Liver (tissue), 9 donors: ENCODE results near the gene CERT1. TPM values are rescaled to one million over a fixed set of nuclear protein-coding genes. Genes with fewer than 3 reads are reported as not detected.

ENCODE experiments used
- DNase-seq: peaks from one replicate; pipeline ENCODE4 v3.0.0-alpha.2; 2017; ENCODE audit warnings: low spot score
- H3K27ac ChIP-seq, 2 donors: one replicate each; pipeline ENCODE4 v1.7.0; 2013; ENCODE audit warnings: inconsistent platforms in 2 of 2, low read length in 2 of 2, control low read depth in 1 of 2, low read depth in 1 of 2, mild to moderate bottlenecking in 1 of 2
- H3K27me3 ChIP-seq, 4 donors: one replicate each; pipeline versions ENCODE4 v1.6.1 to v1.7.0; 2013; ENCODE audit warnings: low read length in 3 of 4, inconsistent platforms in 1 of 4, mild to moderate bottlenecking in 1 of 4, moderate library complexity in 1 of 4; ENCODE audit not compliant: control insufficient read depth in 4 of 4, insufficient read depth in 4 of 4
- H3K36me3 ChIP-seq, 4 donors: one replicate each; pipeline versions ENCODE4 v1.6.1 to v1.7.0; 2013; ENCODE audit warnings: low read length in 3 of 4, mild to moderate bottlenecking in 3 of 4, low read depth in 1 of 4, moderate library complexity in 1 of 4; ENCODE audit not compliant: control insufficient read depth in 4 of 4, insufficient read depth in 3 of 4
- H3K4me1 ChIP-seq, 4 donors: one replicate each; pipeline versions ENCODE4 v1.6.1 to v1.7.0; 2013; ENCODE audit warnings: low read length in 3 of 4, mild to moderate bottlenecking in 3 of 4, moderate library complexity in 1 of 4; ENCODE audit not compliant: control insufficient read depth in 4 of 4, insufficient read depth in 4 of 4
- H3K4me3 ChIP-seq, 3 donors: one replicate each; pipeline versions ENCODE4 v1.6.1 to v1.7.0; 2013; ENCODE audit warnings: low read length in 3 of 3, control low read depth in 1 of 3, low read depth in 1 of 3, mild to moderate bottlenecking in 1 of 3
- H3K9ac ChIP-seq, 2 donors: one replicate each; pipeline ENCODE4 v1.7.0; 2013; ENCODE audit warnings: low read length in 2 of 2, mild to moderate bottlenecking in 2 of 2, moderate library complexity in 2 of 2, control low read depth in 1 of 2, low read depth in 1 of 2
- H3K9me3 ChIP-seq, 4 donors: one replicate each; pipeline versions ENCODE4 v1.6.1 to v1.7.0; 2013; ENCODE audit warnings: low read length in 3 of 4; ENCODE audit not compliant: control insufficient read depth in 4 of 4
- ATF3 ChIP-seq: IDR thresholded peaks from 2 replicates; pipeline ENCODE4 v1.6.1; 2016; ENCODE audit warnings: antibody characterized with exemption
- EGR1 ChIP-seq, 2 donors: IDR thresholded peaks; 2 replicates each; pipeline ENCODE4 v1.6.1; 2016 to 2018; ENCODE audit warnings: antibody characterized with exemption in 2 of 2, low read depth in 2 of 2
- FOXA1 ChIP-seq: IDR thresholded peaks from 2 replicates; pipeline ENCODE4 v1.6.1; 2016; ENCODE audit warnings: antibody characterized with exemption
- HNF4G ChIP-seq: IDR thresholded peaks from 2 replicates; pipeline ENCODE4 v1.6.1; 2016; ENCODE audit warnings: antibody characterized with exemption
- NR2F2 ChIP-seq: IDR thresholded peaks from 2 replicates; pipeline ENCODE4 v1.6.1; 2016; ENCODE audit warnings: antibody characterized with exemption
- RXRA ChIP-seq, 2 donors: IDR thresholded peaks; 2 replicates each; pipeline ENCODE4 v1.6.1; 2017 to 2018; ENCODE audit warnings: antibody characterized with exemption in 2 of 2, mild to moderate bottlenecking in 1 of 2
- TAF1 ChIP-seq: conservative IDR thresholded peaks from 2 replicates; pipeline ENCODE4 v1.6.1; 2016; ENCODE audit warnings: antibody characterized with exemption, mild to moderate bottlenecking
- YY1 ChIP-seq: IDR thresholded peaks from 2 replicates; pipeline ENCODE4 v1.6.1; 2016; ENCODE audit warnings: antibody characterized with exemption, mild to moderate bottlenecking
- ZBTB33 ChIP-seq: IDR thresholded peaks from 2 replicates; pipeline ENCODE4 v1.6.1; 2016; ENCODE audit warnings: antibody characterized with exemption
- WGBS: extraction: QIAGEN DNeasy Blood & Tissue Kit; methylation state at CpG from one replicate; pipeline ENCODE4 v1.1.7; 2013; 5-methylcytosine and 5-hydroxymethylcytosine counted together
- polyA plus RNA-seq, 2 donors: library from polyadenylated mRNA; stranded (reverse) in 1 of 2; unstranded in 1 of 2; fragments of 200-250 nt in 1 of 2; fragments of >200 nt in 1 of 2; fragmentation: Nextera tagmentation in 1 of 2; extraction: Ambion mirVana in 1 of 2; gene quantifications; one replicate each; pipeline versions ENCODE4 v1.2.1 to v1.2.3, GENCODE V29; 2013 to 2015
- total RNA-seq, 2 donors: library from RNA; depleted of rRNA; stranded (reverse); fragments of >200 nt; gene quantifications; one replicate each; pipeline ENCODE4 v1.2.3, GENCODE V29; 2014
- TF ChIP-seq, protein P1 (sequence below): fragments of 150-350 bp; IDR thresholded peaks from 2 replicates; pipeline ENCODE4 v1.5.1; 2017; ENCODE audit warnings: improper control_type of control experiment, low read depth, low read length; ENCODE audit not compliant: missing input control
- TF ChIP-seq, protein P2 (sequence below): IDR thresholded peaks from 2 replicates; pipeline ENCODE4 v1.6.1; 2016; ENCODE audit warnings: antibody characterized with exemption
- donor health status: healthy.
- donor health status: healthy.
- donor health status: healthy.
- donor health status: healthy.
- donor health status: healthy.

Gene CERT1
- total and polyA plus RNA-seq, 4 donors = 11.4 to 25.1 (median 16.8) TPM

GRCh38 chr5:75395277-75395676 is 116.2 kb downstream of the CERT1 start:
- Histone ChIP-seq H3K4me3 (no peak overlapping the region), H3K36me3 (peaks cover 2 to 9% (median 6%) of the 10 kb centered on the region in 4 donors), H3K27ac (no peak overlapping the region), H3K9me3 (no peaks in the 10 kb centered on the region), H3K9ac (no peak overlapping the region), H3K27me3 (no peaks in the 10 kb centered on the region), H3K4me1 (no peaks in the 10 kb centered on the region)
- WGBS = 91% methylated on average over 3 of the region's 3 CpGs
- TF ChIP-seq, protein P1, sequence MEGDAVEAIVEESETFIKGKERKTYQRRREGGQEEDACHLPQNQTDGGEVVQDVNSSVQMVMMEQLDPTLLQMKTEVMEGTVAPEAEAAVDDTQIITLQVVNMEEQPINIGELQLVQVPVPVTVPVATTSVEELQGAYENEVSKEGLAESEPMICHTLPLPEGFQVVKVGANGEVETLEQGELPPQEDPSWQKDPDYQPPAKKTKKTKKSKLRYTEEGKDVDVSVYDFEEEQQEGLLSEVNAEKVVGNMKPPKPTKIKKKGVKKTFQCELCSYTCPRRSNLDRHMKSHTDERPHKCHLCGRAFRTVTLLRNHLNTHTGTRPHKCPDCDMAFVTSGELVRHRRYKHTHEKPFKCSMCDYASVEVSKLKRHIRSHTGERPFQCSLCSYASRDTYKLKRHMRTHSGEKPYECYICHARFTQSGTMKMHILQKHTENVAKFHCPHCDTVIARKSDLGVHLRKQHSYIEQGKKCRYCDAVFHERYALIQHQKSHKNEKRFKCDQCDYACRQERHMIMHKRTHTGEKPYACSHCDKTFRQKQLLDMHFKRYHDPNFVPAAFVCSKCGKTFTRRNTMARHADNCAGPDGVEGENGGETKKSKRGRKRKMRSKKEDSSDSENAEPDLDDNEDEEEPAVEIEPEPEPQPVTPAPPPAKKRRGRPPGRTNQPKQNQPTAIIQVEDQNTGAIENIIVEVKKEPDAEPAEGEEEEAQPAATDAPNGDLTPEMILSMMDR = no peak
- peak; percentile 72 for TF ChIP-seq NR2F2
- no peak for DNase-seq

DNA sequence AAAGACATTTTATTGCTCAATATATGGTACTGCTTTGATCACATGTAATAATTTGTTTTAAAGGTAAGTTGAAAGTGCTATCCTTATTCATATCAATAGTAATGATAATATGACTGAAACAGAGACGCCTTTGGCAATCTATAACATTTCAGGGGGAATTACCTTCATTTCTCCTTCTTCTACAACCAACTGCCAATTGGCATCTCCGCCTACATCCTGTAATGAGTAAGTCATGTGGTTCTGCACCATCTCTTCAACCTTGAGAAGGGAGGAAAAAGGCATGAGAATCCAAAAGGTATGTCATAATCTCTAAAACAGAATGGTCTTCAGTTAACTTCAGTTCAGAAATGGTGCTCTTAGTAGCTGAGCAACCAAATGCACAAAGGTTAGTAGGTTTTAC is 122.0 kb downstream of the CERT1 start:
- Histone ChIP-seq H3K27me3 (no peaks in the 10 kb centered on the region), H3K9ac (no peak overlapping the region), H3K4me1 (no peaks in the 10 kb centered on the region), H3K27ac (no peak overlapping the region), H3K36me3 (peaks cover 2 to 19% (median 15%) of the 10 kb centered on the region in 4 donors), H3K4me3 (no peak overlapping the region), H3K9me3 (no peaks in the 10 kb centered on the region)
- DNase-seq = no peak
- no peak for TF ChIP-seq ZBTB33
- TF ChIP-seq TAF1 = no peak
- TF ChIP-seq EGR1 (IDR thresholded peaks at IDR 0.05; ENCODE audit: low read depth in 2 of 2) = no peak
- no peak for TF ChIP-seq RXRA (IDR thresholded peaks at IDR 0.05)
- TF ChIP-seq YY1 = no peak
- no peak for TF ChIP-seq FOXA1
- TF ChIP-seq, protein P2, sequence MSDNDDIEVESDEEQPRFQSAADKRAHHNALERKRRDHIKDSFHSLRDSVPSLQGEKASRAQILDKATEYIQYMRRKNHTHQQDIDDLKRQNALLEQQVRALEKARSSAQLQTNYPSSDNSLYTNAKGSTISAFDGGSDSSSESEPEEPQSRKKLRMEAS = no peak
- TF ChIP-seq ATF3 = no peak
- WGBS = 91% methylated on average over 2 of the region's 2 CpGs

- Histone ChIP-seq H3K36me3 (peaks cover 2 to 26% (median 22%) of the 10 kb centered on the region in 4 donors), H3K27me3 (no peaks in the 10 kb centered on the region), H3K9me3 (no peaks in the 10 kb centered on the region), H3K4me1 (no peaks in the 10 kb centered on the region), H3K27ac (no peak overlapping the region), H3K4me3 (no peak overlapping the region), H3K9ac (no peak overlapping the region)
- no peak for DNase-seq
- TF ChIP-seq, protein P2 = no peak
- TF ChIP-seq EGR1 (IDR thresholded peaks at IDR 0.05; ENCODE audit: low read depth in 2 of 2) (no peak), HNF4G (no peak), RXRA (IDR thresholded peaks at IDR 0.05) (no peak)
- WGBS = 96% methylated on average over 6 of the region's 6 CpGs
Observed at GRCh38 chr5:75387806-75388205, 123.6 kb downstream of the CERT1 start.
